HEK293 (cell line): Measurements from ENCODE around the gene MLLT11.

Experiments
- BCL11B ChIP-seq: fragments of 450-650 bp; formaldehyde crosslinking; IDR thresholded peaks from 2 replicates; pipeline ENCODE4 v1.5.1; 2016; ENCODE audit warnings: low read depth, missing biosample characterization, missing genetic modification characterization
- EGR2 ChIP-seq: fragments of 450-650 bp; formaldehyde crosslinking; IDR thresholded peaks from 2 replicates; pipeline ENCODE4 v1.5.1; 2016; ENCODE audit warnings: low read depth, missing biosample characterization, missing genetic modification characterization
- GLI2 ChIP-seq: fragments of 450-650 bp; formaldehyde crosslinking; IDR thresholded peaks from 2 replicates; pipeline ENCODE4; 2017; ENCODE audit warnings: missing biosample characterization, missing genetic modification characterization, low read depth, borderline replicate concordance
- HOXC10 ChIP-seq: sonication (generic); formaldehyde crosslinking; IDR thresholded peaks from 2 replicates; pipeline ENCODE4 v1.8.1; 2023; ENCODE audit warnings: mild to moderate bottlenecking, missing genetic modification reagents
- IKZF3 ChIP-seq: fragments of 450-650 bp; IDR thresholded peaks from 2 replicates; pipeline ENCODE4 v1.5.0; 2018; ENCODE audit warnings: missing biosample characterization, mild to moderate bottlenecking, missing genetic modification characterization, moderate library complexity
- OSR2 ChIP-seq: fragments of 450-650 bp; formaldehyde crosslinking; IDR thresholded peaks from 2 replicates; pipeline ENCODE4 v1.5.1; 2016; ENCODE audit warnings: missing biosample characterization, missing genetic modification characterization
- PRDM10 ChIP-seq: fragments of 450-650 bp; formaldehyde crosslinking; IDR thresholded peaks from 2 replicates; pipeline ENCODE4 v1.5.1; 2016; ENCODE audit warnings: missing biosample characterization, missing genetic modification characterization
- PRDM6 ChIP-seq: fragments of 450-650 bp; formaldehyde crosslinking; IDR thresholded peaks from 2 replicates; pipeline ENCODE4 v1.5.1; 2017; ENCODE audit warnings: missing biosample characterization, missing genetic modification characterization
- SCRT1 ChIP-seq: fragments of 450-650 bp; formaldehyde crosslinking; IDR thresholded peaks from 2 replicates; pipeline ENCODE4 v1.5.1; 2016; ENCODE audit warnings: missing biosample characterization, missing genetic modification characterization, borderline replicate concordance
- SP7 ChIP-seq: fragments of 450-650 bp; formaldehyde crosslinking; IDR thresholded peaks from 2 replicates; pipeline ENCODE4 v1.5.1; 2016; ENCODE audit warnings: missing biosample characterization, missing genetic modification characterization
- ZBTB8A ChIP-seq: fragments of 450-650 bp; formaldehyde crosslinking; IDR thresholded peaks from 2 replicates; pipeline ENCODE4 v1.5.1; 2016; ENCODE audit warnings: missing biosample characterization, missing genetic modification characterization
- ZFP3 ChIP-seq: fragments of 450-650 bp; formaldehyde crosslinking; IDR thresholded peaks from 2 replicates; pipeline ENCODE4 v1.5.1; 2016; ENCODE audit warnings: low read depth, missing biosample characterization, missing genetic modification characterization
- ZNF10 ChIP-seq: fragments of 450-650 bp; formaldehyde crosslinking; IDR thresholded peaks from 2 replicates; pipeline ENCODE4 v1.5.1; 2017; ENCODE audit warnings: missing biosample characterization, missing genetic modification characterization
- ZNF138 ChIP-seq: fragments of 450-650 bp; formaldehyde crosslinking; IDR thresholded peaks from 2 replicates; pipeline ENCODE4 v1.5.1; 2016; ENCODE audit warnings: missing biosample characterization, missing genetic modification characterization, borderline replicate concordance
- ZNF16 ChIP-seq: fragments of 450-650 bp; formaldehyde crosslinking; IDR thresholded peaks from 2 replicates; pipeline ENCODE4 v1.5.1; 2016; ENCODE audit warnings: low read depth, missing biosample characterization, missing genetic modification characterization
- ZNF169 ChIP-seq: fragments of 450-650 bp; formaldehyde crosslinking; IDR thresholded peaks from 2 replicates; pipeline ENCODE4 v1.5.1; 2016; ENCODE audit warnings: missing biosample characterization, missing genetic modification characterization
- ZNF211 ChIP-seq: fragments of 450-650 bp; formaldehyde crosslinking; IDR thresholded peaks from 2 replicates; pipeline ENCODE4 v1.5.1; 2016; ENCODE audit warnings: low read depth, missing biosample characterization, missing genetic modification characterization
- ZNF266 ChIP-seq: fragments of 450-650 bp; formaldehyde crosslinking; IDR thresholded peaks from 2 replicates; pipeline ENCODE4 v1.5.1; 2016; ENCODE audit warnings: missing biosample characterization, missing genetic modification characterization, low read depth
- ZNF292 ChIP-seq: fragments of 450-650 bp; formaldehyde crosslinking; IDR thresholded peaks from 2 replicates; pipeline ENCODE4 v1.5.1; 2016; ENCODE audit warnings: low read depth, missing biosample characterization, missing genetic modification characterization, borderline replicate concordance
- ZNF354C ChIP-seq: fragments of 450-650 bp; formaldehyde crosslinking; IDR thresholded peaks from 2 replicates; pipeline ENCODE4 v1.5.1; 2016; ENCODE audit warnings: missing biosample characterization, missing genetic modification characterization, low read depth, borderline replicate concordance
- ZNF362 ChIP-seq: fragments of 450-650 bp; formaldehyde crosslinking; IDR thresholded peaks from 2 replicates; pipeline ENCODE4 v1.5.1; 2016; ENCODE audit warnings: missing biosample characterization, missing genetic modification characterization
- ZNF423 ChIP-seq: fragments of 450-650 bp; formaldehyde crosslinking; IDR thresholded peaks from 2 replicates; pipeline ENCODE4 v1.5.1; 2016; ENCODE audit warnings: missing biosample characterization, missing genetic modification characterization
- ZNF48 ChIP-seq: fragments of 450-650 bp; formaldehyde crosslinking; IDR thresholded peaks from 2 replicates; pipeline ENCODE4 v1.5.1; 2016; ENCODE audit warnings: missing biosample characterization, missing genetic modification characterization
- ZNF549 ChIP-seq: fragments of 450-650 bp; IDR thresholded peaks from 2 replicates; pipeline ENCODE4 v1.5.1; 2018; ENCODE audit warnings: missing biosample characterization, missing genetic modification characterization, mild to moderate bottlenecking, inconsistent platforms, moderate library complexity
- ZNF560 ChIP-seq: fragments of 450-650 bp; formaldehyde crosslinking; IDR thresholded peaks from 2 replicates; pipeline ENCODE4 v1.5.1; 2017; ENCODE audit warnings: missing biosample characterization, missing genetic modification characterization, borderline replicate concordance
- ZNF600 ChIP-seq: fragments of 450-650 bp; formaldehyde crosslinking; IDR thresholded peaks from 2 replicates; pipeline ENCODE4 v1.5.1; 2016; ENCODE audit warnings: missing biosample characterization, missing genetic modification characterization
- ZNF658 ChIP-seq: fragments of 450-650 bp; formaldehyde crosslinking; IDR thresholded peaks from 2 replicates; pipeline ENCODE4; 2016; ENCODE audit warnings: missing biosample characterization, missing genetic modification characterization
- ZNF664 ChIP-seq: fragments of 450-650 bp; formaldehyde crosslinking; IDR thresholded peaks from 2 replicates; pipeline ENCODE4 v1.5.1; 2016; ENCODE audit warnings: missing biosample characterization, missing genetic modification characterization
- ZNF670 ChIP-seq: fragments of 450-650 bp; formaldehyde crosslinking; IDR thresholded peaks from 2 replicates; pipeline ENCODE4 v1.5.1; 2016; ENCODE audit warnings: missing biosample characterization, missing genetic modification characterization, low read depth
- ZNF843 ChIP-seq: fragments of 450-650 bp; formaldehyde crosslinking; IDR thresholded peaks from 2 replicates; pipeline ENCODE4 v1.5.1; 2016; ENCODE audit warnings: missing biosample characterization, missing genetic modification characterization
- ZSCAN16 ChIP-seq: fragments of 450-650 bp; formaldehyde crosslinking; IDR thresholded peaks from 2 replicates; pipeline ENCODE4 v1.5.1; 2016; ENCODE audit warnings: missing biosample characterization, missing genetic modification characterization
- ZSCAN4 ChIP-seq: fragments of 450-650 bp; formaldehyde crosslinking; IDR thresholded peaks from 2 replicates; pipeline ENCODE4 v1.5.1; 2017; ENCODE audit warnings: missing biosample characterization, missing genetic modification characterization
- ZSCAN5A ChIP-seq: fragments of 450-650 bp; formaldehyde crosslinking; IDR thresholded peaks from 2 replicates; pipeline ENCODE4 v1.5.1; 2016; ENCODE audit warnings: missing biosample characterization, missing genetic modification characterization

Gene MLLT11

GRCh38 chr1:151060007-151060656, at the start of gene MLLT11 (continued):
- peak; percentile 99 for TF ChIP-seq PRDM10 (tag by site-specific recombination)
- TF ChIP-seq ZSCAN16, result no peak
- TF ChIP-seq ZBTB8A (tag by site-specific recombination), result peak; percentile 2; the same call in 1 of the 2 replicates
- TF ChIP-seq ZNF664 (tag by site-specific recombination), result no peak
- peak; percentile 100 for TF ChIP-seq ZNF600 (tag by site-specific recombination)
- TF ChIP-seq SP7 (tag by site-specific recombination), result peak; percentile 92
- TF ChIP-seq BCL11B (tag by site-specific recombination), result no peak
- no peak for TF ChIP-seq ZNF549 (tag by site-specific recombination)
- no peak for TF ChIP-seq ZNF843
- TF ChIP-seq HOXC10 (CRISPR knock-in tag), result no peak
- no peak for TF ChIP-seq PRDM6 (tag by site-specific recombination)
- TF ChIP-seq ZSCAN4 (tag by site-specific recombination), result no peak; the same call in 1 of the 2 replicates
- TF ChIP-seq ZNF48 (tag by site-specific recombination), result no peak
- TF ChIP-seq ZSCAN5A (tag by site-specific recombination), result no peak
- TF ChIP-seq SCRT1 (tag by site-specific recombination), result no peak
- no peak for TF ChIP-seq ZNF670 (tag by site-specific recombination)
- TF ChIP-seq ZNF560 (tag by site-specific recombination), result no peak
- no peak for TF ChIP-seq ZNF292 (tag by site-specific recombination)
- TF ChIP-seq ZNF138, result no peak
- TF ChIP-seq ZNF362, result no peak
- TF ChIP-seq IKZF3, result peak; percentile 88
- no peak for TF ChIP-seq GLI2 (tag by site-specific recombination)
- no peak for TF ChIP-seq OSR2 (tag by site-specific recombination)
- no peak for TF ChIP-seq ZNF266
- no peak for TF ChIP-seq ZNF354C (tag by site-specific recombination)
- TF ChIP-seq ZNF658, result no peak
- no peak for TF ChIP-seq ZNF16 (tag by site-specific recombination)
- no peak for TF ChIP-seq ZNF211 (tag by site-specific recombination)
- no peak for TF ChIP-seq ZNF169 (tag by site-specific recombination)
- TF ChIP-seq EGR2, result no peak
- no peak for TF ChIP-seq ZNF423 (tag by site-specific recombination)
- no peak for TF ChIP-seq ZNF10 (tag by site-specific recombination)
- no peak for TF ChIP-seq ZFP3 (tag by site-specific recombination)
